Loucy (cell line): ENCODE results near the gene IL12RB1.

Source experiments
- EZH2phosphoT487 ChIP-seq: fragments of 200-600 bp; IDR thresholded peaks from 2 replicates; pipeline ENCODE4 v1.6.1; 2018; ENCODE audit warnings: antibody characterized with exemption, mild to moderate bottlenecking, moderate library complexity, borderline replicate concordance
- TF ChIP-seq, protein P1 (sequence below): fragments of 200-600 bp; sonication (generic); conservative IDR thresholded peaks from 2 replicates; pipeline ENCODE4 v1.5.1; 2014; ENCODE audit warnings: mild to moderate bottlenecking, antibody characterized with exemption, low read length

GRCh38 chr19:18085702-18086457 is 854 bp downstream of the IL12RB1 start:
- TF ChIP-seq, protein P1, sequence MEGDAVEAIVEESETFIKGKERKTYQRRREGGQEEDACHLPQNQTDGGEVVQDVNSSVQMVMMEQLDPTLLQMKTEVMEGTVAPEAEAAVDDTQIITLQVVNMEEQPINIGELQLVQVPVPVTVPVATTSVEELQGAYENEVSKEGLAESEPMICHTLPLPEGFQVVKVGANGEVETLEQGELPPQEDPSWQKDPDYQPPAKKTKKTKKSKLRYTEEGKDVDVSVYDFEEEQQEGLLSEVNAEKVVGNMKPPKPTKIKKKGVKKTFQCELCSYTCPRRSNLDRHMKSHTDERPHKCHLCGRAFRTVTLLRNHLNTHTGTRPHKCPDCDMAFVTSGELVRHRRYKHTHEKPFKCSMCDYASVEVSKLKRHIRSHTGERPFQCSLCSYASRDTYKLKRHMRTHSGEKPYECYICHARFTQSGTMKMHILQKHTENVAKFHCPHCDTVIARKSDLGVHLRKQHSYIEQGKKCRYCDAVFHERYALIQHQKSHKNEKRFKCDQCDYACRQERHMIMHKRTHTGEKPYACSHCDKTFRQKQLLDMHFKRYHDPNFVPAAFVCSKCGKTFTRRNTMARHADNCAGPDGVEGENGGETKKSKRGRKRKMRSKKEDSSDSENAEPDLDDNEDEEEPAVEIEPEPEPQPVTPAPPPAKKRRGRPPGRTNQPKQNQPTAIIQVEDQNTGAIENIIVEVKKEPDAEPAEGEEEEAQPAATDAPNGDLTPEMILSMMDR = no peak
- TF ChIP-seq EZH2phosphoT487 = no peak
